NCI-H2029 (cell line): ENCODE data around the gene COX6B1.
"Not testable (repeated sequence)": the region's sequence is repeated elsewhere in the genome, so short reads cannot be mapped to it uniquely, and the experiment has no call there.

ENCODE experiments used
- DNase-seq: peaks from one replicate; lab custom pipeline; 2025; lab: John Stamatoyannopoulos, UW

COX6B1 gene

GRCh38 chr19:35648017-35648961, at the start of gene COX6B1:
Gene COX6B1 (plus strand): TSS chr19:35648323. CDS start chr19:35651244, 2,921 bp downstream.
- peak; percentile 98 for DNase-seq

- no peak for DNase-seq
Observed at GRCh38 chr19:35601971-35602370, 46.2 kb upstream of the COX6B1 start.

- not testable (repeated sequence) for DNase-seq
Observed at GRCh38 chr19:35604436-35604835, 43.7 kb upstream of the COX6B1 start.

GRCh38 chr19:35607170-35607569, 41.0 kb upstream of the COX6B1 start:
- not testable (repeated sequence) for DNase-seq

GRCh38 chr19:35607661-35608060, 40.5 kb upstream of the COX6B1 start:
- no peak for DNase-seq

- no peak for DNase-seq
Observed at GRCh38 chr19:35608251-35608650, 39.9 kb upstream of the COX6B1 start.

GRCh38 chr19:35609851-35610353, 38.2 kb upstream of the COX6B1 start:
- no peak for DNase-seq

- DNase-seq, result no peak
Observed at GRCh38 chr19:35612224-35612558, 35.9 kb upstream of the COX6B1 start.

- peak; percentile 77 for DNase-seq
Observed at GRCh38 chr19:35612559-35613321, 35.4 kb upstream of the COX6B1 start, which contains the start of gene HAUS5. Gene HAUS5 (plus strand): TSS chr19:35612735. CDS start chr19:35612795, 60 bp downstream.

GRCh38 chr19:35613574-35613973, 34.5 kb upstream of the COX6B1 start:
- DNase-seq, result no peak

- DNase-seq, result no peak
Observed at GRCh38 chr19:35615036-35615435, 33.1 kb upstream of the COX6B1 start.

- DNase-seq, result no peak
Observed at GRCh38 chr19:35618857-35619256, 29.3 kb upstream of the COX6B1 start.

GRCh38 chr19:35619290-35619923, 28.7 kb upstream of the COX6B1 start:
- DNase-seq, result no peak

GRCh38 chr19:35620001-35620400, 28.1 kb upstream of the COX6B1 start:
- DNase-seq, result no peak

- no peak for DNase-seq
Observed at GRCh38 chr19:35621708-35622107, 26.4 kb upstream of the COX6B1 start.

- no peak for DNase-seq
Observed at GRCh38 chr19:35622750-35623149, 25.4 kb upstream of the COX6B1 start.

- DNase-seq, result no peak
Observed at GRCh38 chr19:35623327-35624010, 24.7 kb upstream of the COX6B1 start.

GRCh38 chr19:35628264-35628564, 19.9 kb upstream of the COX6B1 start:
- no peak for DNase-seq

GRCh38 chr19:35628565-35629331, 19.4 kb upstream of the COX6B1 start, which contains the start of gene RBM42:
Gene RBM42 (plus strand): TSS chr19:35629036. CDS start chr19:35629154, 118 bp downstream.
- peak; percentile 96 for DNase-seq

- DNase-seq, result no peak
Observed at GRCh38 chr19:35629332-35629633, 18.8 kb upstream of the COX6B1 start.
